Testis (tissue), 3 donors: Measurements from ENCODE around the gene GNA12. TPM values are rescaled to one million over a fixed set of nuclear protein-coding genes. Genes with fewer than 3 reads are reported as not detected.

ENCODE experiments used
- DNase-seq: peaks from one replicate; pipeline ENCODE4 v3.0.0-alpha.2; 2019
- H3K27ac ChIP-seq, 2 donors: fragments of 200-600 bp; sonication (generic); one replicate each; pipeline ENCODE4 v1.5.1; 2019
- H3K27me3 ChIP-seq: fragments of 200-600 bp; sonication (generic); one replicate; pipeline ENCODE4 v1.5.1; 2019
- H3K36me3 ChIP-seq: fragments of 200-600 bp; sonication (generic); one replicate; pipeline ENCODE4 v1.5.1; 2017; ENCODE audit warnings: low read depth; ENCODE audit errors: missing control alignments
- H3K4me1 ChIP-seq: fragments of 200-600 bp; sonication (generic); one replicate; pipeline ENCODE4 v1.5.1; 2019
- H3K4me3 ChIP-seq, 2 donors: fragments of 200-600 bp; sonication (generic); one replicate each; pipeline ENCODE4 v1.5.1; 2017 to 2019
- H3K9me3 ChIP-seq: fragments of 200-600 bp; sonication (generic); one replicate; pipeline ENCODE4 v1.5.1; 2017
- POLR2A ChIP-seq: fragments of 450-650 bp; IDR thresholded peaks from one replicate; pipeline ENCODE4 v1.6.1; 2017; ENCODE audit warnings: antibody characterized with exemption, mild to moderate bottlenecking, moderate library complexity
- WGBS, 2 donors: methylation state at CpG; one replicate each; pipeline ENCODE4 v1.1.5; 2018; 5-methylcytosine and 5-hydroxymethylcytosine counted together
- intact Hi-C: fragments of 100-400 bp; cut with DNase I; formaldehyde crosslinking; loops from one replicate; pipeline ENCODE4 v1.15.1; 2023; ENCODE audit warnings: low total_unique reads
- polyA plus RNA-seq: library from polyadenylated mRNA; stranded (reverse); fragments of 350-450 nt; fragmentation: Illumina TruSeq; extraction: RNeasy Lipid Tissue Mini Kit (QIAGEN cat#74804); gene quantifications from one replicate; pipeline ENCODE4 v1.2.3, GENCODE V29; 2014; ENCODE audit warnings: low read depth, low replicate concordance; ENCODE audit not compliant: insufficient read depth
- total RNA-seq, 2 donors: library from RNA; depleted of rRNA; stranded (reverse); fragments of >200 nt; gene quantifications; one replicate each; pipeline ENCODE4 v1.2.3, GENCODE V29; 2016
- TF ChIP-seq, protein P1 (sequence below), 3 experiments: fragments of 450-650 bp in 2 of 3; fragments of 200-600 bp in 1 of 3; sonication (generic) in 1 of 3; IDR thresholded peaks; one replicate each; pipeline ENCODE4 v1.5.1; 2016 to 2019; ENCODE audit warnings: antibody characterized with exemption in 3 of 3, mild to moderate bottlenecking in 2 of 3, moderate library complexity in 1 of 3

The GNA12 gene
- total and polyA plus RNA-seq, 3 donors from 2014 or later = 50.0 to 69.6 (median 53.2) TPM

DNA sequence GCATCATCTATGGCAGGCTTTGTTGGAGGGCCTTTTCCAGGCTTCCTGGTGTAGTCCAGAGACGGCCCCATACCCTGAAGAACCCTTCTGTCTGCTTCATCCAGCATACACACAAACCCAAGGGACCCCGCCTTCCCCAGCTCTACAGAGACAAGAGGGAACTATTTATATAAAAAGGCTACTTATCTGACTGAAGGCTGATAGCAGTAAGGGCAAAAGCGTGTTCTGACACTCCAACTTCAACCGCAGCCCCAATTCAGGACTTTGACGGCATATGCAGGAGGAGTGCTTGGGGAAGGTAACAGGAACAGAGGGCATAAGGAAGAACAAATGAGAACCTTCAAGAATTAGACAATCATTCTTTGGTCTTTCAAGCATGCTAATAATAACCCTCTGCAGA is 21.0 kb downstream of the GNA12 start:
- 44% methylated on average over 5 of the region's 5 CpGs for WGBS, 2 donors
- Histone ChIP-seq H3K9me3 (no peaks in the 10 kb centered on the region), H3K27ac (peak overlapping the region; percentile 13 to 74), H3K4me1 (peaks cover 70% of the 10 kb centered on the region), H3K4me3 (no peak overlapping the region), H3K36me3 (no peaks in the 10 kb centered on the region), H3K27me3 (no peaks in the 10 kb centered on the region)
- TF ChIP-seq, protein P1, sequence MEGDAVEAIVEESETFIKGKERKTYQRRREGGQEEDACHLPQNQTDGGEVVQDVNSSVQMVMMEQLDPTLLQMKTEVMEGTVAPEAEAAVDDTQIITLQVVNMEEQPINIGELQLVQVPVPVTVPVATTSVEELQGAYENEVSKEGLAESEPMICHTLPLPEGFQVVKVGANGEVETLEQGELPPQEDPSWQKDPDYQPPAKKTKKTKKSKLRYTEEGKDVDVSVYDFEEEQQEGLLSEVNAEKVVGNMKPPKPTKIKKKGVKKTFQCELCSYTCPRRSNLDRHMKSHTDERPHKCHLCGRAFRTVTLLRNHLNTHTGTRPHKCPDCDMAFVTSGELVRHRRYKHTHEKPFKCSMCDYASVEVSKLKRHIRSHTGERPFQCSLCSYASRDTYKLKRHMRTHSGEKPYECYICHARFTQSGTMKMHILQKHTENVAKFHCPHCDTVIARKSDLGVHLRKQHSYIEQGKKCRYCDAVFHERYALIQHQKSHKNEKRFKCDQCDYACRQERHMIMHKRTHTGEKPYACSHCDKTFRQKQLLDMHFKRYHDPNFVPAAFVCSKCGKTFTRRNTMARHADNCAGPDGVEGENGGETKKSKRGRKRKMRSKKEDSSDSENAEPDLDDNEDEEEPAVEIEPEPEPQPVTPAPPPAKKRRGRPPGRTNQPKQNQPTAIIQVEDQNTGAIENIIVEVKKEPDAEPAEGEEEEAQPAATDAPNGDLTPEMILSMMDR (IDR thresholded peaks at IDR 0.05) = no peak
- TF ChIP-seq POLR2A = no peak
- intact Hi-C loops = no loop called here
- DNase-seq = peak; percentile 75

DNA sequence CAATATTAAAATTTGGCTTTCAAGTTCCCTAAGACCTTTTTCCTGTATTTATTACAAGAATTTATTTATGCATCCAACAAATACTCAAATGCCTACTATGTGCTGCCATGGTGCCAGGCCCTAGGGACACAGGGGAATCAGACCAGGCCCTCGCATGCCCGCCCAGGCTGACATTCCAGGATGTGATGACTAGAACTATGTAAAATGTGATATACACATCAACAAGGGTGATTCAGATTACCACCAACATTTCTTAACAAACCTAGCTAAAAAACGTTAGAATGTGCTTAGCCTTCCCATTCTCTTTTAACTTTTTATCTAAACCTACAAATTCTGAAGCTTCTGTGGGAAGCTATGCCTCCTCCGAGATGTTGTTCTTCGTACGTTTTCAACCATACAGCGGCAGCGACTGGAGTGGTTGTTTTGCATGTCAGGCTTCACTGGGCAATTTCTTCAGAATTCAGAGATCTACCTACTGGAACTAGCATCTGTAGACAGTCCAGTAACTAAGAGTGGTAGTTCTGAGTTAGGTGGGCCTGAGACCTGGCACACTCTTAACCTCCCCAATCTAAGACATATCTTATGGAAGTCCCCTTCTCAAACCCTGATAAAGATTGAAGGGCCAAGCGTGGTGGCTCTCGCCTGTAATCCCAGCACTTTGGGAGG is 22.1 kb downstream of the GNA12 start:
- 75 to 85% methylated on average over 10 of the region's 10 CpGs for WGBS, 2 donors
- intact Hi-C loops = no loop called here
- no peaks in the 10 kb centered on the region for H3K27me3 ChIP-seq
- no peak overlapping the region for H3K4me3 ChIP-seq
- peaks cover 81% of the 10 kb centered on the region for H3K4me1 ChIP-seq
- TF ChIP-seq, protein P1 (IDR thresholded peaks at IDR 0.05) = no peak
- TF ChIP-seq POLR2A = no peak
- no peaks in the 10 kb centered on the region for H3K9me3 ChIP-seq
- no peaks in the 10 kb centered on the region for H3K36me3 ChIP-seq
- no peak for DNase-seq
- peak overlapping the region; percentile 13 to 74 for H3K27ac ChIP-seq

DNA sequence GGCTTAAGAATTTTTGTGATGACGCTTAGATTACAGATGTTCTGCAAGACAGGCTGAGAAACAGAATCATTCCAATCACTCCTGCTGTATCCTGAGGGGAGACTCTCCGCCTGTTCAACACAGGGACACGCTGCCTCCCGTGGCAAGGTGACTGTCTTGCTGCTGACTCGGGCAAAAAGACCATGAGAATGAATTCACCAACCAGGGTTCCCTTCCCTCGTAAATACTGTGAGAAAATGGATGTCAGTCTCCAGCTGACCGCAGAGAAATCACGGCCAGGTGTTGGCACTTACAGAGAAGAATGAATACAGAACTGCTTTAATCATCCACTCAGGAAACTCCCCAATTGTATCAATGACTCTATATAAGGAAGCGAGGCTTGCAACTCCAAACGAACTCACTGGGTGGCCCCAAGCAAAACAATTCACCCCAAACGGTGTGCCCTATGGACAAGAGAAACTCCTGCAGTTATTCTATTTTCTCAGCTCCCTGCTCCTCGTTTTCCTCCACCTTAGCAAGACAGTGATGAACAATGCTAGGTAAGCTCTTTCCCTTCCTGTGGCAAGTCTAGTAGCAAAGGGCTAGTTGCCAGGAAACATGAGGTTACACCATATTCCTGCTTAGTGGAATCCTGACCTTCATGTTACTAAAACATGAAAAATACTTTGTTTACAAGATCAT is 22.8 kb downstream of the GNA12 start:
- no peaks in the 10 kb centered on the region for H3K27me3 ChIP-seq
- intact Hi-C loops = no loop called here
- no peaks in the 10 kb centered on the region for H3K36me3 ChIP-seq
- TF ChIP-seq, protein P1 (IDR thresholded peaks at IDR 0.05) = no peak
- no peak for TF ChIP-seq POLR2A
- no peak for DNase-seq
- peaks cover 81% of the 10 kb centered on the region for H3K4me1 ChIP-seq
- peak overlapping the region; percentile 13 to 74 for H3K27ac ChIP-seq
- H3K4me3 ChIP-seq = no peak overlapping the region
- H3K9me3 ChIP-seq = no peaks in the 10 kb centered on the region
- 51 to 55% methylated on average over 12 of the region's 12 CpGs for WGBS, 2 donors

DNA sequence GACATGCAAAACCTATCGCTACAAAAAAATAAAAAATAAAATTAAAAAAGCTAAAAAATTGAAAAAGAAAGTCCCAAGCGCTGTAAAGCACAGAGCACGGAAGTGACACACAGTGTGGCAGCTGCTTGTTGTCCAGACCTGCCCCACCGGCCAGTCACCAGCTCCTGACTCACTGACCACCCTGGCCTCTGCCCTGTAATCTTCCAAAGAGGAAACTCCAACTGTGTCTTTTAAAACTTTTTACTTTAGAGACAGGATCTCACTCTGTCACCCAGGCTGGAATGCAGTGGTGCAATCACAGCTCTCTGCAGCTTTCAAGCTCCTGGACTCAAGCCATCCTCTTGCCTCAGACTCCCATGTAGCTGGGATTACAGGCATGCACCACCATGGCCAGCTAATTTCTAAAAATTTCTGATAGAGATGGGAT is 23.6 kb downstream of the GNA12 start:
- H3K4me1 ChIP-seq = peaks cover 76% of the 10 kb centered on the region
- WGBS, 2 donors = 90 to 93% methylated on average over 4 of the region's 4 CpGs
- intact Hi-C loops = no loop called here
- H3K27me3 ChIP-seq = no peaks in the 10 kb centered on the region
- TF ChIP-seq, protein P1 (IDR thresholded peaks at IDR 0.05) = no peak
- TF ChIP-seq POLR2A = no peak
- H3K9me3 ChIP-seq = no peaks in the 10 kb centered on the region
- peak; percentile 70 for DNase-seq
- H3K27ac ChIP-seq = peak overlapping the region in 1 of 2 donors; percentile 8
- no peaks in the 10 kb centered on the region for H3K36me3 ChIP-seq
- no peak overlapping the region for H3K4me3 ChIP-seq
